ENCODE data around the gene ZBED3. TPM values are rescaled to one million over a fixed set of nuclear protein-coding genes. Genes with fewer than 3 reads are reported as not detected.

Gene ZBED3
- total RNA-seq, 1 experiment from 2014 or later: 7.0 TPM

DNA sequence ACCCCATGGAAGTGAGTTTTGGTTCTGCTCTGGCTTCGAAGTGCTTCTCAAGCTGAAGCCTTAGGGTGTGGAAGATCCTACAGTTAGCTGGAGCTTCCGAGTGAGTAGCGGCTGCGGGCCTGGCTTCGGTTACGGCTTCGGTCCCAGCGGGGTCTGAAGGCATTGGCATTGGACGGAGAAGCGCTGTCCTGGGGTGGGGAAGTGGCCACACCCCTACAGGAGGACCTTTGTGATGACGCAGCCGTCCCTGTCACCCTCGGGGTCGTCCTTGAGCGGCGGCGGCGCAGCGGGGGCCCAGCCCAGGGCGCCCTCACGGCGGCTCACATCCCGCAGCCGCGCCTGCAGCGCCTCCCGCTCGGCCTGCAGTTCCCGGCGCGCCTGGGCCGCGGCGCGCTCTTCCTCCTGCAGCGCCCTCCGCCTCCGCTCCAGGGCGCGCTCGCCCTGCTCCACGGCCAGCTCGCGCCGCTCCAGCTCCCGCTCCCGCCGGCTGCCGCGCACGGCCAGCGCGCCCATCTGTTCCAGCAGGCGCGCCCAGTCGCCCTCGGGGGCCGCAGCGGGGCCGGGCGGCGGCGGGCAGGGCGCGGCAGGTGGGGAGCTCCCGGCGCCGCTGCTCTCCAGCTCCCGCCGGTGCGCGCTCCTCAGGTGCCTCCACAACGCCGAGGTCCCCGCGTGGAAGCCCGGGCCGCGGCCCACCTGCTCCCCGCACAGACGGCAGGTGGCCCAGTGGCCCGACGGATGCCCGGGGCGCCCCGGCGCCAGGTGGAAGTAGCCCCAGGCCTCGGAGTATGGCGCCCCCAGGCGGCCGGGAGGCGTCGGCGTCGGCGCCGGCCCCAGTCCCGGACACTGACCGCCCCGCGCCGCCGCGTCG is 9.9 kb downstream of the ZBED3 start (continued):
- no peak for TF ChIP-seq ZSCAN18 (CRISPR knock-in tag; IDR thresholded peaks at IDR 0.05)
- TF ChIP-seq NR3C1 (CRISPR knock-in tag; conservative IDR thresholded peaks at IDR 0.05; ENCODE audit: low read depth): no peak
- no peak for TF ChIP-seq GRHL2 (CRISPR knock-in tag; IDR thresholded peaks at IDR 0.05; ENCODE audit: insufficient replicate concordance, severe bottlenecking)
- no peak for TF ChIP-seq NR2C2 (CRISPR knock-in tag; IDR thresholded peaks at IDR 0.05)
- no peak for TF ChIP-seq RORB (CRISPR knock-in tag; IDR thresholded peaks at IDR 0.05)
- TF ChIP-seq, protein P1, sequence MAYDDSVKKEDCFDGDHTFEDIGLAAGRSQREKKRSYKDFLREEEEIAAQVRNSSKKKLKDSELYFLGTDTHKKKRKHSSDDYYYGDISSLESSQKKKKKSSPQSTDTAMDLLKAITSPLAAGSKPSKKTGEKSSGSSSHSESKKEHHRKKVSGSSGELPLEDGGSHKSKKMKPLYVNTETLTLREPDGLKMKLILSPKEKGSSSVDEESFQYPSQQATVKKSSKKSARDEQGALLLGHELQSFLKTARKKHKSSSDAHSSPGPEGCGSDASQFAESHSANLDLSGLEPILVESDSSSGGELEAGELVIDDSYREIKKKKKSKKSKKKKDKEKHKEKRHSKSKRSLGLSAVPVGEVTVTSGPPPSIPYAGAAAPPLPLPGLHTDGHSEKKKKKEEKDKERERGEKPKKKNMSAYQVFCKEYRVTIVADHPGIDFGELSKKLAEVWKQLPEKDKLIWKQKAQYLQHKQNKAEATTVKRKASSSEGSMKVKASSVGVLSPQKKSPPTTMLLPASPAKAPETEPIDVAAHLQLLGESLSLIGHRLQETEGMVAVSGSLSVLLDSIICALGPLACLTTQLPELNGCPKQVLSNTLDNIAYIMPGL (CRISPR knock-in tag; IDR thresholded peaks at IDR 0.05): peak; percentile 96
- TF ChIP-seq CBFB (CRISPR knock-in tag; IDR thresholded peaks at IDR 0.05; ENCODE audit: low read depth): no peak
- TF ChIP-seq PRDM15 (CRISPR knock-in tag; IDR thresholded peaks at IDR 0.05): no peak
- no peak for TF ChIP-seq ZNF512 (CRISPR knock-in tag; IDR thresholded peaks at IDR 0.05; ENCODE audit: borderline replicate concordance)
- no peak for TF ChIP-seq E2F4 (CRISPR knock-in tag; IDR thresholded peaks at IDR 0.05; ENCODE audit: borderline replicate concordance, low read depth)
- peak; percentile 43; the same call in 1 of the 2 replicates for TF ChIP-seq TEAD1 (CRISPR knock-in tag; IDR thresholded peaks at IDR 0.05)
- TF ChIP-seq ERG (CRISPR knock-in tag; IDR thresholded peaks at IDR 0.05): peak; percentile 40; the same call in 1 of the 2 replicates
- TF ChIP-seq NFATC4 (CRISPR knock-in tag; IDR thresholded peaks at IDR 0.05): no peak
- TF ChIP-seq IRF2 (CRISPR knock-in tag; IDR thresholded peaks at IDR 0.05; ENCODE audit: borderline replicate concordance, low read depth): no peak
- TF ChIP-seq ZNF121 (CRISPR knock-in tag; IDR thresholded peaks at IDR 0.05): no peak
- TF ChIP-seq MAX (CRISPR knock-in tag; IDR thresholded peaks at IDR 0.05): peak; percentile 27; the same call in 1 of the 2 replicates
- peak; percentile 70; the same call in 1 of the 2 replicates for TF ChIP-seq TP53 (CRISPR knock-in tag; IDR thresholded peaks at IDR 0.05)
- TF ChIP-seq, protein P2, sequence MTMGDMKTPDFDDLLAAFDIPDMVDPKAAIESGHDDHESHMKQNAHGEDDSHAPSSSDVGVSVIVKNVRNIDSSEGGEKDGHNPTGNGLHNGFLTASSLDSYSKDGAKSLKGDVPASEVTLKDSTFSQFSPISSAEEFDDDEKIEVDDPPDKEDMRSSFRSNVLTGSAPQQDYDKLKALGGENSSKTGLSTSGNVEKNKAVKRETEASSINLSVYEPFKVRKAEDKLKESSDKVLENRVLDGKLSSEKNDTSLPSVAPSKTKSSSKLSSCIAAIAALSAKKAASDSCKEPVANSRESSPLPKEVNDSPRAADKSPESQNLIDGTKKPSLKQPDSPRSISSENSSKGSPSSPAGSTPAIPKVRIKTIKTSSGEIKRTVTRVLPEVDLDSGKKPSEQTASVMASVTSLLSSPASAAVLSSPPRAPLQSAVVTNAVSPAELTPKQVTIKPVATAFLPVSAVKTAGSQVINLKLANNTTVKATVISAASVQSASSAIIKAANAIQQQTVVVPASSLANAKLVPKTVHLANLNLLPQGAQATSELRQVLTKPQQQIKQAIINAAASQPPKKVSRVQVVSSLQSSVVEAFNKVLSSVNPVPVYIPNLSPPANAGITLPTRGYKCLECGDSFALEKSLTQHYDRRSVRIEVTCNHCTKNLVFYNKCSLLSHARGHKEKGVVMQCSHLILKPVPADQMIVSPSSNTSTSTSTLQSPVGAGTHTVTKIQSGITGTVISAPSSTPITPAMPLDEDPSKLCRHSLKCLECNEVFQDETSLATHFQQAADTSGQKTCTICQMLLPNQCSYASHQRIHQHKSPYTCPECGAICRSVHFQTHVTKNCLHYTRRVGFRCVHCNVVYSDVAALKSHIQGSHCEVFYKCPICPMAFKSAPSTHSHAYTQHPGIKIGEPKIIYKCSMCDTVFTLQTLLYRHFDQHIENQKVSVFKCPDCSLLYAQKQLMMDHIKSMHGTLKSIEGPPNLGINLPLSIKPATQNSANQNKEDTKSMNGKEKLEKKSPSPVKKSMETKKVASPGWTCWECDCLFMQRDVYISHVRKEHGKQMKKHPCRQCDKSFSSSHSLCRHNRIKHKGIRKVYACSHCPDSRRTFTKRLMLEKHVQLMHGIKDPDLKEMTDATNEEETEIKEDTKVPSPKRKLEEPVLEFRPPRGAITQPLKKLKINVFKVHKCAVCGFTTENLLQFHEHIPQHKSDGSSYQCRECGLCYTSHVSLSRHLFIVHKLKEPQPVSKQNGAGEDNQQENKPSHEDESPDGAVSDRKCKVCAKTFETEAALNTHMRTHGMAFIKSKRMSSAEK (CRISPR knock-in tag; IDR thresholded peaks at IDR 0.05; ENCODE audit: borderline replicate concordance): no peak
- no peak for TF ChIP-seq ZNF232 (CRISPR knock-in tag; IDR thresholded peaks at IDR 0.05)
- TF ChIP-seq CTCF (IDR thresholded peaks at IDR 0.05): peak; percentile 94
